Activated T-cell treated with anti-CD3 and anti-CD28 coated beads for 1 hour (primary cell): Measurements from ENCODE around the gene IRF4.
"Not testable (repeated sequence)": the region's sequence is repeated elsewhere in the genome, so short reads cannot be mapped to it uniquely, and the experiment has no call there.

ENCODE experiments used
- DNase-seq: peaks from one replicate; pipeline ENCODE4 v3.0.0-alpha.2; 2020; ENCODE audit warnings: low read depth

Gene IRF4

DNA sequence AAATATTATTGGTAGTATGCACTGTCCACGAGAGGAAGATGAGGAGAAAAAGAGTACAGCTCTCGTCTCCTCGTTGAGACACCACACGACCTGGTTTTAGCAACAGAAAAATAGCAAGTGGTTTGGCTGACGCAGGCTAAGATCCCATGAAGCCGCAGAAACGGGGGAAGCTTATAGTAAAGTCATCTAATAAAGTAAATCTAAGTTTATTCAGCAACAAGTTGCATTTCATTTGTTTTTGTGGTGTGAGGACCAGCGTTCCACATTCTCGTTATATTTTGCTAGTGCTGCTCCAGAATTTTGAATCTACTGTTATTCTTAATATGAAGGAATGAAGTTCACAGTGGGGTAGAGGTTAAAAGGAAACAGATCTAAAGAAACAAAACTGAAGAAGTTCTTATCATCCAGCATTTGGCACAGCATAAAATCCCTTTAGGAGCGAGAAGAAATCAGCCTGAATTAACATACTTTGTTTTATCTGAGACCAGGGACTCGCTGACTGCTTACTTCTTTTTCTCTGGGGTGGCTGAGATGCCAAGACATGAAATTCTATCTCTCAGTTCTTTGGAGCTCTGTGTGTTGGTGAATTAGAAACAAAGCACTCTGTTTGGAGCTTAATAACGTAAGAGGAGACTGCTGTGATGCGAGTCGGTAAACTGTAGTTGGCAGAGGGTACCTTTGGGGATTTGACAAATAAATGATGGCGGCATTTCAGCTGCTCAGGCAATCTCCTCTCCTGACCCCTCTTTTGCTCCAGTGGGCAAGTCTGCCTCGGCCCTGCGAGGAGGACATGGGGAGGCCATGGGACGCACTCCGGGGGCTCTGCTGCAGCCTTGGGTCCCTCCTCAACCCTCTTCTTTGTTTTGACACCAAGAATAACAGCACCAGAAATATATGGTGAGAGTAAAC is 24.9 kb upstream of the IRF4 start:
- no peak for DNase-seq

DNA sequence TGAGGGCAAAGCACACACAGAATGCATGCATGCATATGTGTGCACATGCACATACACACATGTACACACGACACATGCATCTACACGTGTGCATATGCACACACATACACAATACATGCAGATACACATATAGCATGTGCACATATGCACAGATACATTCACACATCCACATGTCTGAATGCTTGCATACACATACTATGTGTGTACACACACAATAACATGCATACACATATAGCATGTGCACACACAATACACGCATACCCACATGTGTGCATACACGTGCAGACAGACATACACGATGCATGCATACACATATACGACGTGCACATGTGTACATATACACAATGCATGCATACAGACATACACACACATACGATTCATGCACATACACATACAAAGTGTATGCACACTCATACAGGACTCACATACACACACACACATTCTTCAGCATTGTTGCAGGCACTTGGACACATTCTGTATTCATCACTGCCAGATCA is 24.2 kb upstream of the IRF4 start:
- no peak for DNase-seq

DNA sequence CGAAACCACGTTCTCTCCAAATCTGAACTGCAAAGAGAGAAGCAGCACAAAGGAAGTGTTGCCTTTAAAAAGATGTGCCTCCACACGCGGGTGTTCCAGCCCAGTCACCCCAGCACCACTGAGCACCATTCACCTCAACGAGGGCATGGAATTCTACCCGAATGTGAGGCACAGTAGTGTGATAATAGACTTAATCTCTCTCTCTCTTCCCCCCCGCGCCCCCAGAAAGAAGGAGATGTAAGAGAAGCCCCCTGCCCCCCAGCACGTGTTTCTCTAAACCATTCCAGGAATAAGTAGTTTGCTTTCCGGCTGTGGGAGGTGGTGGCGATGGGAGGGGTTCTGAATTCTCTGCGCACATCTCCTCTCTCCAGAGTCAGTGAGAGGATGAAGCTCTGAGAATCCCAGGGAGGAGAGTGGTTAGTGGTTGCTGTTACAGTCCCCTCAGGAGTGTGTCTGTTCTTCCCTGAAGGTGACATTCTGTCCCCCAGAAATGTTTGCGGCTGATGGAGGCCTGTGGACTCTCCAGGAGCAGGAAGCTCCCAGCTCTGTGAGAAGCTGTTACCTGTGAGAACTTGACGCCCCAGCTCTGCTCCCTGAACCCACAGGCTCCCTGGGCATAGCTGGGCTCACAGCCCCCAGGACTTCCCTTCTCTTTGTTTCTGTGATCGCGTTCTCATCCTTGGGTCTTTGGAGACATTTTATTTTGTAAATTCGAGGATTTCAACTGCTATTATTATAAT is 23.5 kb upstream of the IRF4 start:
- DNase-seq: no peak

DNA sequence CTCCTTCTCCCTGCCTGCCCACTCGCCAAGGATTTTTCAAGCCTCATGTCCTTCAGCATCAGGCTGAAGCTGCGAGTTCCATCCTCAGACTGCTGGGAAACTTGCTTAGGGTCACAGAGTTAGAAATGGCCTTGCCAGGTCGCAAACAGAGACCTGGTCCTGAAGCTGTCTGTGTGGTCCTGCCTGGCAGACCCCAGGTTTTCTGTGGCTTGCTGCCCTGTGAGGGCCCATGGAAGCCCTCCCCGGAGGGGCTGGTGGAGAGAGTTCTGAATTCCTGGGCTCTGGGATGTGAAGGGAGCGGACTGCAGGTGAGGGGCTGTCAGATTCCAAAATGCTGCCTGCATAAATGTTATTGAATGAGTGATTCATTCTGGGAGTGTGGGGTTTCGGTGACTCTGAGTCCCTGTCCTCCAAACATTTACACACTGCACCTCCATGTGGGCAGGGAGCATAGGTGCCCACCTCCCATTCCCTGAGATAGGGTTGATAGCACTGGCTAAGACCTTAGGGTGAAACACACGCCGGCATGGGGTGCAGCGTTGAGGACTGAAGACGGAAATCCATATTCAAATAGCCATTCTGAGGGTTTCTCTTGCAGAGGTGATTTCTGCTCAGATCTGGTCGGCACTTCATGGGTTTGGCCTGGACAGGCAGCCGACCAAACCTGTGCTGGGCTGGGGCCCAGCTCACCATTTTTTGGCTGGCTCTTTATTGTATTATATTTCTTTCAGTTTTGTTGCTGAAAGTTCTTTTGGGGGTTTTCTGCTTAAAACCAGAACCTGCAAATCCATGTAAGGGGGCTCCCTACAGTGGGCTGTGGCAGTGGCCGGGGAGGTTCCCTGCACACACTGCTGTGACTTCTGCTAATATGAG is 21.8 kb upstream of the IRF4 start:
- DNase-seq: no peak

DNA sequence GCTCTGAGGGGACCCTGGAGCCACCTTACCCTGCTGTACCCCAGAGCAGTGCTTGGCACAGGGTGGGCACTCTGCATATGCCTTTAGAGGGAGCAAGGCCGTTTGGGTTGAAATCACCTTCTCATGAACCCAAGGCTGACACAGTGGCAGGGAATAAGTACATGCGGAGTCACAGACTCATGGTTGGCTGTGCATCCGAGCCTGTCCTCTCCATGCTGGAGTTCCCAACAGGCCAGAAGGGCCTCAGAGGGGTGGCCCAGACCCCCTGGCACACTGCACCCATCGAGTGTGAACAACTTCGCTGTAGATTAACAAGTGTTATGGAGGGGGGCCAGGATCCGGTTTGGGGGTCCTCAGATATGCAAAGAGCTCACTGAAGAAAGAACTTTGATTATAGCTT is 21.0 kb upstream of the IRF4 start:
- no peak for DNase-seq

DNA sequence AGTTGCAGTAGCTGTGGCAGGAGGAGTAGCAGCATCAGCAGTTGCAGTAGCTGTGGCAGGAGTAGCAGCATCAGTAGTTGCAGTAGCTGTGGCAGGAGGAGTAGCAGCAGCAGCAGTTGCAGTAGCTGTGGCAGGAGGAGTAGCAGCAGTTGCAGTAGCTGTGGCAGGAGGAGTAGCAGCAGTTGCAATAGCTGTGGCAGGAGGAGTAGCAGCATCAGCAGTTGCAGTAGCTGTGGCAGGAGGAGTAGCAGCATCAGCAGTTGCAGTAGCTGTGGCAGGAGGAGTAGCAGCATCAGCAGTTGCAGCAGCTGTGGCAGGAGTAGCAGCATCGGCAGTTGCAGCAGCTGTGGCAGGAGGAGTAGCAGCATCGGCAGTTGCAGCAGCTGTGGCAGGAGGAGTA is 19.7 kb upstream of the IRF4 start:
- not testable (repeated sequence) for DNase-seq

DNA sequence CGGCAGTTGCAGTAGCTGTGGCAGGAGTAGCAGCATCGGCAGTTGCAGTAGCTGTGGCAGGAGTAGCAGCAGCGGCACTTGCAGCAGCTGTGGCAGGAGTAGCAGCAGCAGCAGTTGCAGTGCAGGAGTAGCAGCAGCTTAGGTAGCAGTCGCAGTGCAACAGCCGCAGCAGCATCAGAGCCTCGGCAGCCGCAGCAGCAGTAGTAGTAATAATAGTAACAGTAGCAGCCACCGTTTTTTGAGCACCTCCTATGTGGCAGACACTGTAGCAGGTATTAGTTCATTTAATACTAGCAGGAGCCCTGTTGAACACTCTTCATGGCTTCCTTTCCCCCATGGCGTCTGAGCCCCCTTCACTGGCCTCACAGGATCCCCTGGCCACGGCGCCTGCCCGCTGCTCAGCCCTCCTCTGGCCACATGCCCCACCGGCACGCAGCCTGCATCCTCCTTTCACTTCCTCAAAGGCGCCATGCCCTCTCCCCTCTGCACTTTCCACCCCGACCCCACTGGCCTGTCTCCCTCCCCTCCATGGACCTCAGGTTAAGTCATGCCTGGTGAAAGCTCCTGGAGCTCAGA is 19.1 kb upstream of the IRF4 start:
- DNase-seq: no peak

DNA sequence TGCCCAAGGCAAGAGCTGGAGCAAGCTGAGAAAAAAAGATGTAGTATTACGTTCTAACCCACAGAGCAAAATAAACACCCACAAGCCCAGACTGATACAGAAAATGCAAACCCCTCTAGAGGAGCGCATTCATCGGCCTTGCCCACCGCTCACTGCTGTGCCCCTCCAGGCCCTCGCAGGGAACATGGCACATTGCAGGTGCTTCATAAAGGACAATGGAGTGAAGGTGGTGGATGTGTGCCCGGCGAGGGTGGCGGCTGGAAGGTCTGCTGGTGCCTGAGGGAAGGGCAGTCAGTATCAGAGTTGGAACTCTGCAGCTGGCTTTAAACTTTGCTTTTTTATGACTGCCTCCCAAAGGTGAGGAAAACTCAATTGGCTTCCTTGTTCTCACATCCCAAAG is 18.5 kb upstream of the IRF4 start:
- no peak for DNase-seq

DNA sequence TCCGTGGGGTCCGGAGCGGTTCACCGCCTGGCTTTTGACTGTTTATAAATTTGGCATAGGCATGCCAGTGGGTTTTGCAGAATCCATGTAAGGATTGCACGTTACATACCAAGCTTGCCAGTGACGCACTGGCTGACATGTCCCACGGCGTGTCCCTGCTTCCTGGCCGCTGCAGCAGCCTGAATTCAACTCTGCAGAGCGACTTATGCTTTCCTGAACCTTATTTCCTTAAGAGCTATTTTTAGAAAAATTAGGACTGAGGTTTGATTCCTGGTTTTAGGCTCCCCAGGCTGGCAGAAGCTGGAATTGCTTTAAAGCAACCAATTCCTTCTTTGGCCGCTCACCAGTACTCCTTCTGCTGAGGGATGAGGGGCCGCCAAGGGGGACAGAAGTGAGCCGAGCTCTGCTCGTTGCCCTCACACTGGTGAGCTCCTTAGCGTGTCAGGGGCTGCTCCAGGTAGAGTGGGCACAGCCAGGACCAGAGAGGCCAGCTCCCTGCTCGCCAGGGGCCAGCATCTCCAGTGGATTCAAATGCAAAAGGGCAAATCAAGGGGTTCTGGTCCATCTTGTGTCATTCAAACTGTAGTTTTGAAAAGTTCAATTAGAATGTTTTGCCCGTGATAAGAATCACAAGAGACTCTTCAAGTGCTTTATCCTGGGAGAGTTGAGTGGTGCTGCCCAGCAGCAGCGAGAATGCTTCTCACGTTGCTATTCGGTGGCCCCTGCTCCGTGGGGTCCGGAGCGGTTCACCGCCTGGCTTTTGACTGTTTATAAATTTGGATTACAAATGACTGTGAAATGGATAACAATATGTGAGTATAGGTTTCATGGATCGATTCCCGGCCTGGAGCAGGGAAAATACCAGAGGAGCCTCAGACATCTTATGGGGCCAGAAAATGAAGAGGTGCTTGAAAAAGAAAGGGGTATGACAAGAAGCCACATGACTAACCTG is 17.5 kb upstream of the IRF4 start:
- DNase-seq: no peak

DNA sequence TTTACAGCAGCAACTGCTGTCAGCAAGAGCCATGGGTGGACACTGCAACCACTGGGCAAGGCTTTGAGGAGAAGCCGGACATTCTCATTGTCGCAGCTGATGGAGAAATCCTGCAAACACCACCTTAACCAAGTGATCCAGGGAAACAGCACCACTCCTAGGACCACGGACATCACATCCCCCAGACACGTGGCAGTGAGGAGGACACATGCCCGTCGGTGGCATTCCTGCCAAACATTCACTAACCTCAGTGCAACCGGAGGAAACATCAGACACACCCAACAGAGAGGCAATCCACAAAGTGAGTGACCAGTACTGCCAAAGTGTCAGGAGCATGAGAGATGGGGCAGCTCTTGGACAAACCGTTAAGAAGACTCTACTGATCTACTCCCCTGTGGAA is 16.6 kb upstream of the IRF4 start:
- no peak for DNase-seq

DNA sequence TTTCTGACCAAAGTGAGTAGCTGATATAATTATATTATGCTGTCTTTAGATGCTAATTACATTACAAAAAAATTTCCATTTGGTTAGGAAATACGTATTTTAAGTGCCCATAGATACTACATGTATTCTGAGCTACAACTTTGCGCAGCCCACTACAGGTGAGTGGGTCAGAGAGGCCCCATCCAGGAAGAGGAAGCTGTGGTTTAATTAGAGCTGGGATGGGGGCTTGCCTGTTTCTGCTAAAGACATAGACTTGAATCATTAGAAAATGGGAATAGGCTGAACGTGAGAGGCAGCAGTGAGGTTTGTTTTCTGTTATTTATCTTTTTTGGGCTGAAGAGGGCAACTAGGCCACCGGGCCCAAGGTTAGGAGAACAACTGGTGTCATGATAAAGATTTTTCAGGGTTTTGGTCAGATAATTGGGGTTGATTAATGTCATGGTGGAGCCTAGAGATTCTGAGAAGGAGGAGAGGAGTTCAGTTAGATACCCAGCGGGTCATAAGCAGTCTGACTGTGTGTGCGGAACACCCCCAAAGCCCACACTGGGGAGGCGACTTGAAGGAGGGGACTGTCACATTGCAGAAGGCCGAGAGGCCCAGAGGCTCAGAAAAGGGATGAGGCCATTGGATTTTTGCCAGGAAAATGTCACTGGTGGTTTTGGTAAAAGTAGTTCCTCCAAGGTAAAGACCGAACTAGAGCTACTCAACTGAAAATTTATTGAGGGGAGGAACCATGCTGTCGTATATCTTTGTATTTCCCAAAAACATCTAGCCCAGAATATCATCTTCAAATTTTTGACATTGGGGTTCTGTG is 14.5 kb upstream of the IRF4 start:
- DNase-seq: no peak

DNA sequence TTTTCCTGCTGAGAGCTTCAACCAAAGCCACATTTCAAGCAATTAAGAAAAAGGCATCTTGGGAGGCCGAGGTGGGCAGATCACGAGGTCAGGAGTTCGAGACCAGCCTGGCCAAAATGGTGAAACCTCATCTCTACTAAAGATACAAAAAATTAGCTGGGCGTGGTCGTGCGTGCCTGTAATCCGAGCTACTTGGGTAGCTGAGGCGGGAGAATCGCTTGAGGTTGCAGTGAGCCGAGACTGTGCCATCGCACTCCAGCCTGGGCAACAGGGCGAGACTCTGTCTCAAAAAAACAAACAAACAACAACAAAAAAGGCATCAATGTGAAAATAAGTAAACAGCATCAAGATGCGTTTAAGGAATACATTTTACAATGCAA is 13.9 kb upstream of the IRF4 start:
- not testable (repeated sequence) for DNase-seq

DNA sequence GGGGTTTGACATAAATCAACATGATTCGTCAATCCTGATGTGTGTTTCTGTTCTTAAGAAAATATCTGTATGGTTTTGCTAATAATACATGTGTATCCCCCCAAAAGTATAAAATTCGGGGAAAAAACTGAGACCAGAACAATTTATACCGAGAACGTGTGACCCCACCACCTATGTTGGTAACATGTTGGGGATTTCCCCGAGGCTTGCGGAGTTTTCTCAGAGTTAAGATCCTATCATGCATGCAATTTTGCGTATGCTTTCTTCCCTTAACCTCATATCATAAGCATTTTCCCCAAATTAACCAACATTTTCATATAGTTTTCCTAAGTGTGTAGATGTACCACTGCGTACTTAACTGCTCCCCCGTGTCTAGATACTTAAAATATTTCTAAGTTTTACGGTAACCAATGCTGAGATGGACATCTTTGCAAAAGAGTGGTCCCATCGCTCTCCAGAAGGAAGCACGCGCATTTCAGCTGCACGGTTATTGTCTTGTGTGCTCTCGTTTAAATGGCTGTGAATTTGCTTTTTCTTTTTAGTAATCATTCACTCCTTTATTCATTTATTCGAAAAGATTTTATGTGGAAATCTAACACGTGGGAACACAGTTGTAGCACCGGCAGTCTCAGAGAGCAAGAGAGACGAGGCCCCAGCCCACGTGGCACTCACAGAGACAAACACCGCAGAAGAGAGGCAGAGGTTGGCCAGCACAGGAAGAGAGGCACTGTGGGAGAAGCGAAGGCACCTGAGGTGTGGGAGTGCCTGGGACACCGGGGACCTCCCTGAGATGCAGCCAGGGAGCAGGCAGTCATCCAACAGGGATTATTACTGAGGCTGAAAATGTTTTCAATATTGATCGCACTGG is 13.2 kb upstream of the IRF4 start:
- DNase-seq: no peak

DNA sequence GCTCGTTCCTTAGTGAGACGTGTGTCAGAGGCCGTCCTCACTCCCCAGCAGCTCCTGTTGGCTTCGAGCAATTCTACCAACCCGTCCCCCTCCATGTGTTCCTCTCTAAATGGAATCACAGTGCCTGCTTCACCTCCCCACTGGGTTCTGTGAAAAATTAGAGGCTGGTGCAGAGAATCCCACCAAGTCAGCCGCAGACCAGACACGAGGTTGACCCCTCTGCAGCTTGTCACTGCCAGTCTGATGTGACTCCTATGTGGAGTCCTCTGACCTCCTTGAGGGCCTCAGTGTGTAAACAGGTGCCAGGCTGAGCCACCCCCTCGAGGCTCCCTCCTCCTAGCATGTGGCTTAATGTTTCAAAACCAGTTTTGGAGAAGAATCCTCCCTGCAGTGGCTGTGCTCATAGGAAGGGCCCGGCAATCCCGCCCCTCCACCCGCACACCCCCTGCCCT is 12.6 kb upstream of the IRF4 start:
- DNase-seq: no peak

DNA sequence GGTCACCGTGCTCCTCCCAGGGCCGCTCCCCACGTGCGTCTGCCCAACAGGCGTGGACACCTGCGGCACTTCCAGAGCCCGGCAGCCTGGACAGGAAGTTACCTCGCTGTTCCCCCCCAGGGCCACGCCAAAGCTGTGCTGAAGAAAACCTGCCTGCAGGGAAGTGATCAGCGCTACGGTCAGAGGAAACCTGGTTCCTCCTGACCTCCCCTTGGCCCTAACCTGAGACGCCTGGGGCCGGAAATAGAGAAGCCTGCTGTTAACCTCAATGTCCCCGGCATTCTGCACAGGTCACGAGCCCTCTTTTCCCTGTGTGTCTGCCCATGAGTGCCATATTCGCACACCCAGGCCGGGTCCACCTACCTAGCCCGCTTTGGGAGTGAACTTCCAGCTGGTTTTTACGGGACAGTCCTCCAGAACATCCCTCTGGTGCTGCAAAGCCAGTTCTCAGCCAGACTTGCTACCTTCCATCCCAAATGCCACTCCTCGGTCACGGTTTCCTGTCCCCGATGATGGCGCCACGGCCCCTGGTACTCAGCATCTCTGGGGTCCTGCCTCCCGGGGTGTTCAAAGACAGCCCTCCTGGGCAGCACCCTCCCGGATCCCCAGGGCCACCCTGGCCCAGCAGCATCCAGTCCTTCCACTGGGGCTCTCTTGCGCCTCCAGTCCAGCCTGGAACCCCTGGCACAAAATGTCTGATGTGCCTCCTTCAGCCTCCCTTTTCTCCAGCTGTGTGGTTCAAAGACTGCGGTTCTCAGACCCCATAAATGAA is 12.0 kb upstream of the IRF4 start:
- DNase-seq: no peak

DNA sequence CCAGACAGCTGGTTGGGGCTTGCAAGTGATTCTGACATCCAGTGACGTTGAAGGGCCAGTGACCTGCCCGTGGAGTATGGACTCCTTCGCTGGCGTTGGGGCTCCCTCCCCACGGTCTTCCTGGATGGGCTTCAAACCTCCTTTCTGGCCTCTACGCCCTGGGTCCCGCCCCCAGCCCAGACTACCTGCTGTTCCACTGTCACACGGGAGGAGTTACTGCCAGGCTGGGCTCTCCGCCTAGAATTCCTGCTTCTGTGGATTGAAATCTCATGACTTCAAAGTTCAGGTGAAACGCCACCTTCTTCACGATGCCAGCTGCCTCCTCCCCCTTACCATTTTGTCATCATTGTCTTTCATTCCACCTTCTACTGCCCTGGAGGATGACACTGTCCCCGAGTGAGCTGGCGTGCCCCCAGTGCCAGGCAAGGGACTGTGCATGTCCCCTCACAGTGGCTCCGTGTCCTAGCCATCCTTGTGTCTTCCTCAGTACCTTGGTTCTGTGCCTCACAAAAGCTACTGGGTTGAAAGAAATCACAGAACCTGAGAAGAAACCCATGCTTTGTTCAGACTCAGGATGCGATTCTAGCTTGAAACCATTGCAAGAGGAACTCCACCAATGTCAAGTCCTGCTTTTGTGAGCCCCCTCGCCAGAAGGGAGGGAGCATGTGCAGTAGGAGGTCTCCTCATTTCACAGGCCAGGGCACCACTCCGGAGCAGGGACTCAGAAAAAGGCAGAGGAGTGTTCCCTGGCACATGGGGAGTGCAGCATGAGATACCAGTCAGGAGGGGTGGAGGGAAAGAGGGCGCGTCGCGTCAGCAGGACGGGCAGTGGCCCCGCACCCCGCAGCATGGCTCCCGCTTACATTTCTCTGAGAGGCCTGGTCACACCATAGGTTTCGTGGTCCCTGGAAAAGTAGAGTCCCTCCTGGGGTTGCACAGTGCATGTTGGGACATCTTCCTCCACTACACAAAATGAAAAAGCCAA is 11.0 kb upstream of the IRF4 start:
- no peak for DNase-seq
